ENCODE measurements around the gene BCAR3.

- TF ChIP-seq CTCF (IDR thresholded peaks at IDR 0.05), result no peak
- TF ChIP-seq POLR2A (IDR thresholded peaks at IDR 0.05), result no peak
Observed at GRCh38 chr1:93701629-93702028, 20.0 kb upstream of the BCAR3 start.

All from Peyer's patch (tissue), 4 donors.